Activated T-cell treated with anti-CD3 and anti-CD28 coated beads for 1 hour (primary cell): Measurements from ENCODE around the gene CNTNAP2.

Experiments
- DNase-seq: peaks from one replicate; pipeline ENCODE4 v3.0.0-alpha.2; 2020; ENCODE audit warnings: low read depth

CNTNAP2 gene

DNA sequence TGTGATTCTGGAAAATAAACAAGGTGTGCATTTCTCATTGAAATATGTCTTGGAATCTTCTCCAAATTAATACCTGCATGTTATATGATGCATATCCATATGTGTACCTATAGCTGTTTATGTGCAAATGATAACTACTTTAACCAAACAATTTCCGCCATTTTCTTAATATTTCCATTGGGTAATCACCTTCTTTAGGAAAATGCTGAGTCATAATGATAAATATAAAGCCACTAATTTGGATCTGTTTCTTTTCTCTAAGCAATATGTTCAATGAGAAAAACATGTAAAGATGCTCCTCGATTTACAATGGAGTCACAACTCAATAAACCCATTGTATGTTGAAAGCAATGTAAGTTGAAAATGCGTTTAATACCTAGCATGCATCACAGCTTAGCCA lies 574.4 kb downstream of the CNTNAP2 start:
- DNase-seq = no peak

DNA sequence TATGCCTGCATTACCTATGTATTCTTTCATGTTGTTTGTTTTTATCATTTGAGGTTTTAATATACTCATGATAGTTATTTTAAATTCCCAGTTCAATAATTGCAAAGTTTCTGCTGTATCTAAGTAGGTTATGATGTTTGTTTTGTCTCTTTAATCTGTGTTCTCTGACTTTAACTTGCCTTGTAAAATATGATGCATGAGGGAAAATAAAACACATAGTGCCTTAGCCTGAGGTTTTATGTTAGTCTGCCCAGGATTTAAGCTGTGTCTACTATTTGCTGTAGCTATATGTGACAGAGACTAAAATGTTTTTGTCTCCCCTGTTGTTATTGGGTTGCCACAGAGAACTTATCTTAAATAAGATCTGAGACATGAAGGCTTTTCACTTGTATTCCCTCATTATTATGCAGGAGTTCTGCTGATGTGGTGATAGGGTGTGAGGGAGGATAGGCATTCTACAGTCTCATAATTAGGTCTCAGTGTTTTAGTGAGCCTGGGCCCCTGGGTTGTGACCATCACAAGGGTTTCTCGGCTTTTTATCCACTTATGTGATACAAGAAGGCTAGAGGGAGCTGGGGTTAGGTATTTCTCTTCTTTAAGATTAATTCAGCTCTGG lies 582.5 kb downstream of the CNTNAP2 start:
- no peak for DNase-seq

DNA sequence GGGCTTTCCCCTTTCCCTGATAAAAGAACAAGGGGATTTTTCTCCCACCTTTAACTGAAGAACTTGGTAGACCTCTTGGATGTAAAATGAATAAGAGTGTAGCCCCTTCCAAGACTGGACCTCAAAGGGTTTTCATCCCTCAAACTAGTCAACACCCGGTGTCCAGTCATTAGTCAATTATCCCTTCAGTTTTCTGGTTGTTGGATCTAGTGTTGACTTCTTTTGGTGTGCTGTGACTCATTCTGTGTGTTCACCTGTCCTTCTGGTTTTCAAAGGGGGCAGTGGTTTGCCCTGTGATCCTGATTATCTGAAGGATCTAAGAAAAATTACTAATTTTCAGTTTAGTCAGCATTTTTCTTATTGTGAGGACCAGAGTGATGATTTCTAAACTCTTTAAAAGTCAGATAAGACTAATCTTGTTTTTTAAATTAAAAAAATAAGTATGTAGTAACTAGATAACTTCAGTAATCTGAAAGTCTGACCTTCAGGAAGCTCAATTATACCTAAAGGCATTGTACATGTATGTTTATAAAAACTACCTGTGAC lies 583.5 kb downstream of the CNTNAP2 start:
- DNase-seq = no peak

- DNase-seq = no peak
Measured at GRCh38 chr7:146701166-146701565, 584.6 kb downstream of the CNTNAP2 start.

DNA sequence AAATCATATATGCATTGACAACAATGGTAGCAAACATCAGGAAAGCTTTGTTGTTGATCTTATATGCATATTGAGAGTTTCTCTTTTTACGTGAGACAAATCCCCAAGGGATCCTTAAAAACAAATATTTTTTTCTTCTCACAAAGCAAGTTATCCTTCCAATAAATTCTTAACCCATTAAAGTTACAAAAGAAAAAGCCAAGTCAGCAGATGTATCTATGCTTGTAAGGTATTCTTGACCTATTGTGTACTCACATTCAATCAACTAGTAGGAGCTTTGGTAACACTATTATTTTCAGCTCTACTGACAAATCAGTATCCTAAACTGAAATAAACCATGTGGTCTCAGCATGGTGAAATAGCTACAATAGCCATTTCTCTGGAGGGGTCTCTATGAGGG lies 586.3 kb downstream of the CNTNAP2 start:
- DNase-seq = no peak

GRCh38 chr7:146709451-146710027 lies 592.9 kb downstream of the CNTNAP2 start:
- DNase-seq = no peak

- no peak for DNase-seq
Measured at GRCh38 chr7:146713205-146713604, 596.6 kb downstream of the CNTNAP2 start.

DNA sequence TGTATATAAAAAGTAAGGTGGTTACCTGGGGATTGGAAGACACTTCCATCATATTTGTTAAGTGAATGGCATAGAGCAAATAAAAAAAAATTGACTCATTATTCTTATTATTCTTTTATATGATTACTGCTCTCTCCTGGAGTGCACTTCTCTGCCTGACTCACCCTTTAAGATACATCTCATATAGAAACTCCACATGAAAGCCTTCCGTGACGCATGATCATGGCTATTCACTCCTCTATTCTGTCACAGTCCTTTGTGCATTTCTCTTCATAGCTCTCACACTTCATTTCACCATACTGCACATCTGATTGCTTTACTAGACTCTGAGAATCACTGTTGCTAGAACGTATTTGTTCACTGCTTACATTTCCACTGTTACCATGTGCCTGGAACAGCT lies 597.3 kb downstream of the CNTNAP2 start:
- no peak for DNase-seq

DNA sequence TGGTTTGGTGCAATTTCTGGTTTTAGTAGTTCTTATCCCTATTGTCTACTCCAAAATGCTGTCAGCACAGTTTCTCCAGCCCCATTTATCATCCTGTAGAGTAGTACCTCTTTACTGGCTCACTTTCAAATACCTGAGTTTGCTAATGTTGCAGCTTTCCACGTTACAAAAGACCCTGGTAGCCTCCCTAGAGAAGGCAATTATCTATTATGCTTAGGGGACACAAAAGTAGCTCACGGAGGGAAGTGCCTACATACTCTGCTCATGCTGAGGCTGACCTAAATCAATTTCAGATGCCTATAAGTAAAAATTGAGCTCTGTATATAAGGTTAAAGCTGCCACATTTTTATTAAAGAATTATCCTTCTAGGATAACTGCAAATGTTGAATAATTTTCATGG lies 603.6 kb downstream of the CNTNAP2 start:
- DNase-seq = no peak

DNA sequence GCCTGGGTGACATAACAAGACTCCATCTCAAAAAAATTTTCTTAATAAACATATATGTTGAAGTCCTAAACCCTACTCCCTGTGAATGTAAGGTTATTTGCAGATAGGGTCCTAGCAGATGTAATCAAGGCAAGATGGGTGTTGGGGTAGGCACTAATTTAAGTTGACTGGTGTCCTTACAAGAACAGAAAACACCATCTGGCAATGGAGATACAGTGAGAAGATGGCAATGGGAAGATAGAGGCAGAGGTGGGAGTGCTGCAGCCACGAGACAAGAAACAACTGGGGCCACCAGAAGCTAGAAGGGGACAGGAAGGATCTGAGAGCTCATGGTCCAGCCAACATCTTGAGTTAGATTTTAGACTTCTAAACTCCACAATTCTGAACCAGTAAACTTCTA lies 606.4 kb downstream of the CNTNAP2 start:
- no peak for DNase-seq

DNA sequence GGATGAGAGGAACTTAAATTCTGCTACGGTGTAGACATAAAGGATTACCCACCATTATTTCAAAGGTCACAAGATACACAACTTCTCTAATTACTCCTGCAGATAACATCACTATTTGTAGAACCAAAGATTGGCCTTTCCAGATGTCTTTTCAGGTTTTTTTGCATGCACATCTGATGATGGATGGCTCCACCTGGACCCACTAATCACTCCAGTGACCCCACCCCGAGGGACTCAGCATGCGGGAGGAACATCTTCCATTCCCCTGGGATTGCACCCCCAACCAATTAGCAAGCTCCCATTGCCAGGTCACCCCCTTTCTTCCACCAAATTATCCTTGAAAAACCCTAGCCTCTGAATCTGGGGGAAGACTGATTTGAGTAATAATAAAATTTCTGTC lies 608.9 kb downstream of the CNTNAP2 start:
- no peak for DNase-seq

DNA sequence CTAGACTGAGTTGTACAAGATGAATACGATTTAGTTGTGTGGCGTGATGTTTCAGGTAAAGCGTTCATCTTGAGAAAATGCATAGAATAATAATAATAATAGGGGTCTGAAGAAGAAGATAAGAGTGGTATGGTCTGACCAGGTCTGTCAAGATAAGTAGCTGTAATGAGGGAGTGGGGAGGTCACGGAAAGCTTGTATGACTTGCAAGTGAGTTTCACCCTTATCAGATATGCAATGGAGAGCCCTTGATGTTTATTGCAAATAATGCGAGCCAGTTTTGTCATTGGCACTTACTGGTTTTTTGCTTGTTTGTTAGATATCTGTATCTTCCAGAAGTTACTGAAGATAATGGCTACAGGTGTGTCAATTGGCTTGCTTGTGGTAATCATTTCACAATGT lies 611.5 kb downstream of the CNTNAP2 start:
- no peak for DNase-seq

DNA sequence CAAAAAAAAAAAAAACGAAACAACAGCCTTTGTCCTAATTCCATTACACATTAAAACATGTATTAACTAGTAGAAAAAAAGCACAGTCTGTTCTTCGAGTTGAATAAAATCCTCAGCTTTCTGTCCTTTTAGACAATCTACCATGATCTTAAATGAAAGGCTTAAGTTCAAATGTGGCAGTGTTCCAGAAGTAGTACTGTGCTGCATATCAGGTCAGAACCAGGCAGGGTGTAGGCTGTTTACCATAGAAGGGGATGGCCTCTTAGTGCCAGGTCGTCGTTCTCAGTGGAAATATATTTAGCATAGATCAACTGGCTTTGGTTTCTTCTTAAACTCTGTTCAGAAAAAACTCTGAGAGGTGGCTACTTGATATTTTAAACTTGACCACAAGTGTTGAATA lies 612.0 kb downstream of the CNTNAP2 start:
- DNase-seq = no peak

DNA sequence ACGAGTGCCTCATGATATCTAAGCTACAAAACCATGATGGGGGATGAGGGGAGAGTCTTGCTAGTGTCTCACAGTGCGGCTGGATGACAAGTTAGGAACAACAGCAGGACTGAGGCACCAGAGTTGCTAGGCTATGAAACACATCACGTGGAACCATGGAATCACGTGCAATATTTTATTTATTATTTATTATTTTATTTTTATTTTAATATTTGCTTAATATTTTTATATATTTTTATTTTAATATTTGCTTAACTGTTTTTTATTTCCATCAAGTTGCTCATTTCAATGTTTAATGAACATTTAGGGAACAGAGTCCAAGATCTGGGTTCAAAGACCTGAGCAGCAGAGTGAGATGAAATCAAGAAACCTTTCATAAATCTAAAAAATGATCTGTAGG lies 614.6 kb downstream of the CNTNAP2 start:
- no peak for DNase-seq

GRCh38 chr7:146735992-146736391 lies 619.4 kb downstream of the CNTNAP2 start:
- no peak for DNase-seq

- no peak for DNase-seq
Measured at GRCh38 chr7:146736446-146737190, 620.0 kb downstream of the CNTNAP2 start.

GRCh38 chr7:146740039-146740438 lies 623.4 kb downstream of the CNTNAP2 start:
- DNase-seq = no peak

- no peak for DNase-seq
Measured at GRCh38 chr7:146741911-146742310, 625.3 kb downstream of the CNTNAP2 start.

DNA sequence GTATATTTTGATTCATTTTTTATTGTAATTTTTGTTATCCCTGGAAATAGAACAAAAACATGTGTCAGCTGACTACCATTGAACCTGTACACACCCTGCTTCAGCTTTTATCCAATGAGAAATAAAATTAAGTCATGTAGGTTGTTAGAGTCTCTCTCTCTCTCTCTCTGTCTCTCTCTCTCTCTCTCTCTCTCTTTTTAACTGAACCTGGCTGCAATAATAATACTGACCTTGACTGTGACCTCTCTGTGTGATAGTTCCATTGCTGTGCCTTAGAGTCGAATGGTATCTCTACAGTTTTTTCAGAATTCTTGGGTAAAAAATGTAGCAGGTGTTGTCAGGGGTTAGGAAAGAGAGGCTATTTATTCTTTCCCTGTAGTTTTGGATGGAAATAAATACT lies 637.8 kb downstream of the CNTNAP2 start:
- DNase-seq = no peak

DNA sequence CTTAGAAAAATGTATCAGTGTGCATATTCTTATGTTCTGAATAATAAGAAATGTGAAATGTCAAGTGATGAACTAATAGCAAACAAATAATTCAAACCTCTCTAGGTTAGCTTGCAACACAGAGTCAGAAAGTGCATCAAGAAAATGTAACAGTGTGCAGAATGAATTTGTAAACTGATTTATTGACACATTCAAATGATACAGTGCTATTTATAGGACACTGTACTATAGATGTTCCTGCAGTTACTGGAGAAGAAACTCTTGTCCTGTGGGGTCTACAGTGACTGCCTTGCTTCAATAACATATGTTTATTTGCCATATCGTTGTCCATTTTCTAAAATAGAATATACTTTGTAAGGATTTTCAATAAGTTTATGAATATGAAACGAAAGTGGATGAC lies 639.0 kb downstream of the CNTNAP2 start:
- no peak for DNase-seq

- no peak for DNase-seq
Measured at GRCh38 chr7:146764458-146764857, 647.9 kb downstream of the CNTNAP2 start.

GRCh38 chr7:146768957-146769356 lies 652.4 kb downstream of the CNTNAP2 start:
- DNase-seq = no peak

GRCh38 chr7:146772601-146773000 lies 656.0 kb downstream of the CNTNAP2 start:
- DNase-seq = no peak
